HFFc6 (cell line): ENCODE measurements around the gene TRPM4. TPM values are rescaled to one million over a fixed set of nuclear protein-coding genes. Genes with fewer than 3 reads are reported as not detected.

Experiments used
- DNase-seq: peaks from one replicate; pipeline ENCODE4 v3.0.0-alpha.2; 2018
- H3K27ac Mint-ChIP-seq: 2 replicates; pipeline ENCODE4 v1.8.0; 2020; ENCODE audit warnings: mild to moderate bottlenecking, mixed read lengths
- H3K27me3 Mint-ChIP-seq: 2 replicates; pipeline ENCODE4 v1.8.0; 2021; ENCODE audit warnings: mild to moderate bottlenecking, moderate library complexity, mixed read lengths; ENCODE audit not compliant: insufficient read depth
- H3K36me3 Mint-ChIP-seq: 2 replicates; pipeline ENCODE4 v1.8.0; 2021; ENCODE audit warnings: low read depth, mixed read lengths
- H3K4me1 Mint-ChIP-seq: 2 replicates; pipeline ENCODE4 v1.8.0; 2020; ENCODE audit warnings: low read depth, mixed read lengths
- H3K4me3 Mint-ChIP-seq: 2 replicates; pipeline ENCODE4 v1.8.0; 2020; ENCODE audit warnings: mild to moderate bottlenecking, moderate library complexity, mixed read lengths
- H3K9me3 Mint-ChIP-seq: 2 replicates; pipeline ENCODE4 v1.8.0; 2020; ENCODE audit warnings: mild to moderate bottlenecking, mixed read lengths
- CTCF ChIP-seq: fragments of 200-600 bp; sonication (generic); IDR thresholded peaks from 2 replicates; pipeline ENCODE4 v1.5.0; 2021; ENCODE audit warnings: antibody characterized with exemption, mild to moderate bottlenecking
- total RNA-seq, 6 experiments: library from RNA; stranded (reverse); fragmentation: NEBNext Ultra II Directional; extraction: Animal tissue kit (Norgen Biotek cat#: 25700); gene quantifications; 2 replicates in 1 of 6; 3 replicates in 5 of 6; pipeline ENCODE4 v1.2.3, GENCODE V29; 2021

Gene TRPM4
- total RNA-seq, 6 experiments from 2014 or later, result 25.5 to 32.5 (median 30.5) TPM

- Mint-ChIP-seq H3K9me3 (no peaks in the 10 kb centered on the region; the same call in 1 of the 2 replicates), H3K27ac (no peak overlapping the region), H3K4me1 (peaks cover 24% of the 10 kb centered on the region), H3K4me3 (no peak overlapping the region), H3K27me3 (peaks cover 12% of the 10 kb centered on the region), H3K36me3 (peaks cover 29% of the 10 kb centered on the region)
- TF ChIP-seq CTCF, result no peak
- DNase-seq, result no peak
Observed at GRCh38 chr19:49155820-49156346, 1.7 kb upstream of the TRPM4 start.

- Mint-ChIP-seq H3K4me3 (no peak overlapping the region; the same call in 1 of the 2 replicates), H3K27me3 (0 out of 2 replicates have a peak, but pooled peaks cover 3% of the 10 kb centered on the region), H3K4me1 (peaks cover 29% of the 10 kb centered on the region), H3K36me3 (peaks cover 20% of the 10 kb centered on the region), H3K9me3 (no peaks in the 10 kb centered on the region), H3K27ac (no peak overlapping the region; the same call in 1 of the 2 replicates)
- TF ChIP-seq CTCF, result no peak
- no peak for DNase-seq
Observed at GRCh38 chr19:49160450-49161189, 3.0 kb downstream of the TRPM4 start.

DNA sequence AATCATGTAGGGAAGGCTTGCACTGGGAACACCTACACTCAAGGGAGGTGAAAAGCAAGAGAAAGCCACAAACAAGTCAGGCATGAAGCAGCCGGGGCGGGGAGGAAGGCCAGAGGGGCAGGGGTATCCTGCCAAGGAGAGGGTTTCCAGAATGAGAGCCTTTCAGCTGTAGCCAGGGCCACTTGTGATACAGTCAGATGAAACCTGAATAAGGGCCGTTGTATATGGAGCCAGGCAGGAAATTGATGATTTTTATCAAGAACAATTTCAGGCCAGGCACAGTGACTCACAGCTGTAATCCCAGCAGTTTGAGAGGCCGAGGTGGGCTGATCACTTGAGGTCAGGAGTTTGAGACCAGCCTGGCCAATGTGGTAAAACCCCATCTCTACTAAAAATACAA lies 4.4 kb downstream of the TRPM4 start:
- DNase-seq, result peak; percentile 6
- Mint-ChIP-seq H3K4me3 (0 out of 2 replicates have a peak overlapping the region, but pooled peaks have one; percentile 2), H3K27ac (peak overlapping the region; percentile 26; the same call in 1 of the 2 replicates), H3K27me3 (peaks cover 3% of the 10 kb centered on the region; the same call in 1 of the 2 replicates), H3K36me3 (peaks cover 20% of the 10 kb centered on the region), H3K4me1 (peaks cover 29% of the 10 kb centered on the region), H3K9me3 (no peaks in the 10 kb centered on the region)
- no peak for TF ChIP-seq CTCF

DNA sequence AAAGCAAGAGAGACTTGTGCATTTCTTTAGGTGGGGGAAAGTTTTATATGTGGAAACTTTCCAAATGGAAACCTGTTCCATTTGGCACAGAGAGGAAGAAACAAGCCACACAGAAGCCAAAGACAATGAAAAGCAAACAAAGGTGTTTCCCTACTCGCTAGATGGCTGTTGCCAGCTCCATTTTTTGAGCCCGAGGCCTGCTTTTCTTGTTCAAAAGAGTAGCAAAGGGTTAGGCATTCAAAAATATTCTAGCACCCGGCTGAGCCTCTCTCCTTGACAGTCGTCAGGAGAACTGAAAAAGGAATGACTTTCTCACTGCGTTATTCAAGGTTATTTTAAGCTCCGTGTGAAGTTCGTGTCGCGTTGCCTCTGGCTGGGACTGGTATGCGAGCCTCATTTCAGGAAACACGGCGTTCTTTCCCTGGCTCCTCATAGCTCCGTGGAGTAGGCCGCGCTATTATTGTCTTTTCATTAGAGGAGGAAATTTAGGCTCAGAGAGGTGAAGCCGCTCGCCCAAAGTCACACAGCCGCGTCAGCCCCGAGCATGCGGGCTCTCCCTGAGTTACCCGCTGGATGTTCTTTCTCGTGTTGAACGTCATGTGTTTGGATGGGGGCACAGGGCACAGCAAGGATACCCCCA lies 7.6 kb downstream of the TRPM4 start:
- Mint-ChIP-seq H3K27ac (no peak overlapping the region), H3K36me3 (peaks cover 9% of the 10 kb centered on the region; the same call in 1 of the 2 replicates), H3K9me3 (no peaks in the 10 kb centered on the region), H3K27me3 (no peaks in the 10 kb centered on the region; the same call in 1 of the 2 replicates), H3K4me3 (no peak overlapping the region), H3K4me1 (peaks cover 15% of the 10 kb centered on the region)
- DNase-seq, result no peak
- no peak for TF ChIP-seq CTCF

- Mint-ChIP-seq H3K27me3 (no peaks in the 10 kb centered on the region; the same call in 1 of the 2 replicates), H3K4me3 (no peak overlapping the region), H3K36me3 (peaks cover 2% of the 10 kb centered on the region; the same call in 1 of the 2 replicates), H3K4me1 (peaks cover 10% of the 10 kb centered on the region), H3K27ac (no peak overlapping the region), H3K9me3 (no peaks in the 10 kb centered on the region)
- DNase-seq, result no peak
- peak; percentile 10; the same call in 1 of the 2 replicates for TF ChIP-seq CTCF
Observed at GRCh38 chr19:49165865-49166301, 8.3 kb downstream of the TRPM4 start.
